Ovary (tissue), 9 donors: Measurements from ENCODE around the gene RALBP1. TPM values are rescaled to one million over a fixed set of nuclear protein-coding genes. Genes with fewer than 3 reads are reported as not detected.

Experiments
- DNase-seq, 5 donors: peaks; one replicate each; pipeline ENCODE4 v3.0.0-alpha.2; 2019 to 2020
- H3K27ac ChIP-seq, 2 donors: fragments of 200-600 bp; one replicate each; pipeline versions ENCODE4 v1.5.1 to v1.8.0; 2019 to 2022
- H3K27me3 ChIP-seq: fragments of 200-600 bp; one replicate; pipeline ENCODE4 v1.8.0; 2022
- H3K36me3 ChIP-seq: fragments of 200-600 bp; sonication (generic); one replicate; pipeline ENCODE4 v1.5.1; 2019
- H3K4me1 ChIP-seq: one replicate; pipeline ENCODE4 v1.8.1; 2013; ENCODE audit warnings: mild to moderate bottlenecking, moderate library complexity; ENCODE audit not compliant: insufficient read depth
- H3K4me3 ChIP-seq: fragments of 200-600 bp; sonication (generic); one replicate; pipeline ENCODE4 v1.5.1; 2017
- H3K9me3 ChIP-seq, 2 donors: fragments of 200-600 bp in 1 of 2; sonication (generic) in 1 of 2; one replicate each; pipeline versions ENCODE4 v1.5.1 to v1.8.1; 2013 to 2019; ENCODE audit warnings: mild to moderate bottlenecking in 1 of 2, moderate library complexity in 1 of 2
- EP300 ChIP-seq: sonication (generic); formaldehyde crosslinking; IDR thresholded peaks from one replicate; pipeline ENCODE4 v1.6.1; 2017; ENCODE audit warnings: antibody characterized with exemption
- POLR2A ChIP-seq: fragments of 450-650 bp; IDR thresholded peaks from one replicate; pipeline ENCODE4 v1.6.1; 2017; ENCODE audit warnings: antibody characterized with exemption, mild to moderate bottlenecking, moderate library complexity
- WGBS, 3 donors: extraction: QIAGEN DNeasy Blood & Tissue Kit in 1 of 3; methylation state at CpG; one replicate each; pipeline versions ENCODE4 v1.1.5 to v1.1.7; 2013 to 2017; 5-methylcytosine and 5-hydroxymethylcytosine counted together
- intact Hi-C, 4 donors: fragments of 100-400 bp; cut with DNase I; formaldehyde crosslinking; loops; one replicate each; pipeline versions ENCODE4 v1.11.0 to v1.15.1; 2022 to 2023
- polyA plus RNA-seq, 2 donors: library from polyadenylated mRNA; stranded (reverse); fragments of 200-250 nt in 1 of 2; fragments of 350-450 nt in 1 of 2; fragmentation: Illumina TruSeq in 1 of 2; extraction: RNeasy Lipid Tissue Mini Kit (QIAGEN cat#74804) in 1 of 2; gene quantifications; one replicate each; pipeline ENCODE4 v1.2.3, GENCODE V29; 2013 to 2014
- total RNA-seq, 7 donors: library from RNA; depleted of rRNA in 2 of 7; stranded (reverse); fragments of >200 nt in 2 of 7; fragmentation: NEBNext Ultra II Directional in 3 of 7; extraction: Animal tissue kit (Norgen Biotek cat#: 25700) in 3 of 7; gene quantifications; one replicate each; pipeline versions ENCODE4 v1.1.0 to v1.2.4, GENCODE V29; 2016 to 2023
- TF ChIP-seq, protein P1 (sequence below), 3 donors: fragments of 450-650 bp in 2 of 3; fragments of 200-600 bp in 1 of 3; IDR thresholded peaks; one replicate each; pipeline versions ENCODE4 v1.5.1 to v1.8.0; 2016 to 2022; ENCODE audit warnings: antibody characterized with exemption in 3 of 3, mild to moderate bottlenecking in 1 of 3
- donor health status: DM: no; HTN: no; CAD: no; lungs with moderate emphysema.
- donor health status: DM: no; HTN: no; CAD: no.
- donor health status: Bipolar disorder and iron deficiency.
- donor health status: DM: yes; HTN: yes; CAD: no.
- donor health status: DM: no; HTN: no; CAD: no.
- donor health status: DM: yes; HTN: yes; CAD: no.

RALBP1 gene
- total and polyA plus RNA-seq, 9 donors = 24.7 to 66.3 (median 42.1) TPM

DNA sequence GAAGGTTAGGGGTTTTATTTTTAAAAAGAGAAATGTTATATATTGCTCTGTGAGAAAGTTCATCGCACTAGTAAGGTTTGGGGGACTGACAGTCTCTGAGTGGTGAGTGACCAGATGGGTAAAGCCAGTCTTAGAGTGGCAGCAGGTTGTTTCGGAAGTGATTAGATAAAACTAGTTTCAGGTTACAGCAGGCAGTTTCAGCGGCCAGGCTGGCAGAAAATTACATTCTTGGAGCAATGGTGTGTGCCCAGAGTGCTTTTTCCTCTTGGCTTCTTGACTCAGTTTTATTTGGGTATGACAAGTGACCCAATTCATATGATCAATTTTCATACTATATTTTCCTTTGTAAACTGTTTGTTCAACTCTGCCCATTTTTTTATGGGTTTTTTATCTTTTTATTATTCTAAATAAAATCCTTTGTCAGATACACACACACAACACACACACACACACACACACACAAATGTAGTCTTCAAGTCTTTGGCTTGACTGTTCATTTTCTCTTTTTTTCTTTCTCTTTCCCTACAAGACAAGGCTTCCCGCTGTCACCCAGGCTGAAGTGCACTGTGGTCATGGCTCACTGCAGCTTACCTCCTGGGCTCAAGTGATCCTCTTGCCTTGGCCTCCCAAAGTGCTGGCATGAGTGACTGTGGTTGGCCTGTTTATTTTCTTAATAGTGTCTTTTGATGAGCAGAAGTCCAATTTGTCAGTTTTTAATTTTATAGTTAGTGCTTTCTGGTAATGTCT is 30.9 kb downstream of the RALBP1 start:
- Histone ChIP-seq H3K27ac (no peak overlapping the region), H3K4me3 (no peak overlapping the region), H3K27me3 (no peaks in the 10 kb centered on the region), H3K9me3 (no peaks in the 10 kb centered on the region), H3K36me3 (no peaks in the 10 kb centered on the region), H3K4me1 (peaks cover 4% of the 10 kb centered on the region)
- TF ChIP-seq EP300 = no peak
- TF ChIP-seq, protein P1, sequence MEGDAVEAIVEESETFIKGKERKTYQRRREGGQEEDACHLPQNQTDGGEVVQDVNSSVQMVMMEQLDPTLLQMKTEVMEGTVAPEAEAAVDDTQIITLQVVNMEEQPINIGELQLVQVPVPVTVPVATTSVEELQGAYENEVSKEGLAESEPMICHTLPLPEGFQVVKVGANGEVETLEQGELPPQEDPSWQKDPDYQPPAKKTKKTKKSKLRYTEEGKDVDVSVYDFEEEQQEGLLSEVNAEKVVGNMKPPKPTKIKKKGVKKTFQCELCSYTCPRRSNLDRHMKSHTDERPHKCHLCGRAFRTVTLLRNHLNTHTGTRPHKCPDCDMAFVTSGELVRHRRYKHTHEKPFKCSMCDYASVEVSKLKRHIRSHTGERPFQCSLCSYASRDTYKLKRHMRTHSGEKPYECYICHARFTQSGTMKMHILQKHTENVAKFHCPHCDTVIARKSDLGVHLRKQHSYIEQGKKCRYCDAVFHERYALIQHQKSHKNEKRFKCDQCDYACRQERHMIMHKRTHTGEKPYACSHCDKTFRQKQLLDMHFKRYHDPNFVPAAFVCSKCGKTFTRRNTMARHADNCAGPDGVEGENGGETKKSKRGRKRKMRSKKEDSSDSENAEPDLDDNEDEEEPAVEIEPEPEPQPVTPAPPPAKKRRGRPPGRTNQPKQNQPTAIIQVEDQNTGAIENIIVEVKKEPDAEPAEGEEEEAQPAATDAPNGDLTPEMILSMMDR (IDR thresholded peaks at IDR 0.05) = no peak
- TF ChIP-seq POLR2A = no peak
- WGBS, 3 donors = 80 to 87% (median 82%) methylated on average over 4 of the region's 4 CpGs
- DNase-seq = no peak
- intact Hi-C loops = no loop called here

DNA sequence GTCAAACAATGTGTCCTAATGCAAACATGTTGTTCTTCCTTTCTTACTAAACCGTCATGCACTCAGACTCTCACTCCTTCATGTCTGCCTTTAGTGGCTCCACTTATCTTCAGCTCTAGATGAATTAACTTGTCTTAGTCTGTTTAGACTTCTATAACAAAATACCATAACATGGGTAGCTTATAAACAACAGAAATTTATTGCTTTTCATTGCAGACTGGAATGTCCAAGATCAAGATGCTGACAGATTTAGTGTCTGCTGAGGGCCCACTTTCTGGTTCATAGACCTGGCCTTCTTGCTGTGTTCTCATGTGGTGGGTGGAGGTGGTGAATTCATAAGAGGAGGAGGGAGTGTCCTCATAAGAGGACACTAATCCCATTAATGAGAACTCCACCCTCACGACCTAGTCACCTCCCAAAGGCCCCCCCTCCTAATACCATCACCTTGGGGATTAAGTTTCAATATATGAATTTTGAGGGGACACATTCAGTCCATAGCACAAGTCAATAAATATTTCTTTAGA is 32.3 kb downstream of the RALBP1 start:
- 79 to 91% (median 87%) methylated on average over 2 of the region's 2 CpGs for WGBS, 3 donors
- Histone ChIP-seq H3K9me3 (no peaks in the 10 kb centered on the region), H3K27ac (no peak overlapping the region), H3K4me3 (no peak overlapping the region), H3K27me3 (no peaks in the 10 kb centered on the region), H3K36me3 (no peaks in the 10 kb centered on the region), H3K4me1 (peaks cover 4% of the 10 kb centered on the region)
- intact Hi-C loops = no loop called here
- TF ChIP-seq, protein P1 (IDR thresholded peaks at IDR 0.05) = no peak
- TF ChIP-seq POLR2A (no peak), EP300 (no peak)
- no peak for DNase-seq

DNA sequence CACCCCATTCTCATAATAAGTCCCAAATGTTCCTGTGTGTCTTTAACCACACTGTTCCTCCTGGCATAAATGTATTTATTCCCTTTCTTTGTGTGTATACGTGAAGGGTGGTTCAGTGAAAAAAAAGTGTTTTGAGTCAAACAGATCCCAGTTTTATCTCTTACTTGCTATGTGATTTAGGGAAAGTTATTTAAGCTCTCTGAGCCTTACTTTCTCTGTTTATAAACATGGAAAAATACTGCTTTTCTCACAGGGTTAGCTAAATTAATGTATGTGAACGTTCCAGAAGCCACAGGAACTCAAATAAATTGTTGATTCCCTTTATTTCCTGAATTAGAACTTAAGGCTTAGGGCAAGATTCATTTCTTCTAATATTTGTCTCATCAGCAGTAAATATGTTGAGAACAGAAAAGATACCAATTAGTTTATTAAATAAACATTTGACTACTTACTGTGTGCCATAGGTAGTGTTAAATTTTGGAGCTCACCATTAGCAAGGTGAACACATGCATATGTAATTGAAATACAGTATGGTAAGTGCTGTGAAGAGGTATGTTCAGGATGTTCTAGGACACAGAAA is 33.2 kb downstream of the RALBP1 start:
- TF ChIP-seq POLR2A = no peak
- TF ChIP-seq, protein P1 (IDR thresholded peaks at IDR 0.05) = no peak
- TF ChIP-seq EP300 = no peak
- WGBS, 3 donors = 34 to 56% (median 39%) methylated on average over 2 of the region's 2 CpGs
- Histone ChIP-seq H3K27me3 (no peaks in the 10 kb centered on the region), H3K9me3 (no peaks in the 10 kb centered on the region), H3K4me3 (no peak overlapping the region), H3K36me3 (no peaks in the 10 kb centered on the region), H3K4me1 (peaks cover 4% of the 10 kb centered on the region), H3K27ac (no peak overlapping the region)
- no peak for DNase-seq
- intact Hi-C loops = no loop called here

DNA sequence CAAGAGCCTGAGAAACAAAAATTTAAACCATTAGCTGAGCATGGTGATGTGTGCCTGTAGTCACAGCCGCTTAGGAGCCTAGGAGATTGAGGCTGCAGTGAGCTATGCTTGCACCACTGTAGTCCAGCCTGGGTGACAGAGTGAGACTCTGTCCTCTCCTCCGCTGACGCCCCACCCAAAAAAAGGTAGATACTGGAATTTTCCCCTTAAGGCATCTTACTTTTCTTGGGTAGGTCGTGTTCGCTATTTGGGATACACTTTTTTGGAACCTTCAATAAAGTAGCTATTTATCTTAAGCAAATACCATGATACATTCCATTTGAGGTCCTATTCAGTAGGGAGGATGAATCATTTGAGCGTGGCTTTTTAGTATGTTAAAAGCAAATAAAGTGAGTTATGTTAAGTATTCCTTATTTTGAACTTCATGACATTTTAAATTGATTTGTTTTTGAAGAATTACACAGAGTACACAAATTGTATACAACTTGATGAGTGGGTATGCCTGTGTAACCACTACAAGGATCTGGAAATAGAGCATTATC is 38.7 kb downstream of the RALBP1 start:
- DNase-seq = no peak
- Histone ChIP-seq H3K27me3 (no peaks in the 10 kb centered on the region), H3K4me1 (peaks cover 3% of the 10 kb centered on the region), H3K27ac (no peak overlapping the region), H3K4me3 (no peak overlapping the region), H3K36me3 (no peaks in the 10 kb centered on the region), H3K9me3 (no peaks in the 10 kb centered on the region)
- TF ChIP-seq, protein P1 (IDR thresholded peaks at IDR 0.05) = no peak
- TF ChIP-seq EP300 (no peak), POLR2A (no peak)
- intact Hi-C loops = loop anchor here in 1 of 4 donors (10.0 kb wide), 1 partner anchor 439 kb away; no protein-coding TSS in a partner anchor
- WGBS, 3 donors = 41 to 61% (median 59%) methylated on average over 6 of the region's 6 CpGs
